ENCODE data around the gene G6PC1. TPM values are rescaled to one million over a fixed set of nuclear protein-coding genes. Genes with fewer than 3 reads are reported as not detected.

G6PC1 gene
- total RNA-seq, 1 experiment from 2014 or later: not detected

DNA sequence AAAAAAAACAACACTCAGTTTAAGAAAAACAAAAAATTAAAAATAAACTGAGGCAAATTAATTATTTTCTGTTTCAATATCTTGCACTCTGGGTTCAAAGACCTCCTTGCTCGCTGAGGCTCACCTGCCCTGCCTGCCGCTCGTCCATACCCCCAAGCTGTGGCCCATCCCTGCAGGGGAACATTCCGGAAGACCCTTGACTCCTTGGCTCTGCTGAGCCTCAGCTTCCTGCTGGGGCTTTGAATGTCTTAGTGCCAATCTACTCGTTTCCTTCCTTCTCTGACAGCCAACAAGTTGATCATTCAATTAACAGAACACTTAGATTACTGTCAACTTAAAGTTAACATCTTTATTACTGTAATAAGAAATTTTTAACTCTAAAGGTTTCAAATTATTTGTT, 24.3 kb downstream of the G6PC1 start:
- peaks cover 24% of the 10 kb centered on the region for H3K4me1 Mint-ChIP-seq
- H3K36me3 Mint-ChIP-seq: no peaks in the 10 kb centered on the region
- ATAC-seq: peak; percentile 33; the same call in 1 of the 2 replicates
- POLR2A ChIA-PET: no interaction called here
- TF ChIP-seq, protein P1, sequence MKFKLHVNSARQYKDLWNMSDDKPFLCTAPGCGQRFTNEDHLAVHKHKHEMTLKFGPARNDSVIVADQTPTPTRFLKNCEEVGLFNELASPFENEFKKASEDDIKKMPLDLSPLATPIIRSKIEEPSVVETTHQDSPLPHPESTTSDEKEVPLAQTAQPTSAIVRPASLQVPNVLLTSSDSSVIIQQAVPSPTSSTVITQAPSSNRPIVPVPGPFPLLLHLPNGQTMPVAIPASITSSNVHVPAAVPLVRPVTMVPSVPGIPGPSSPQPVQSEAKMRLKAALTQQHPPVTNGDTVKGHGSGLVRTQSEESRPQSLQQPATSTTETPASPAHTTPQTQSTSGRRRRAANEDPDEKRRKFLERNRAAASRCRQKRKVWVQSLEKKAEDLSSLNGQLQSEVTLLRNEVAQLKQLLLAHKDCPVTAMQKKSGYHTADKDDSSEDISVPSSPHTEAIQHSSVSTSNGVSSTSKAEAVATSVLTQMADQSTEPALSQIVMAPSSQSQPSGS (CRISPR knock-in tag; IDR thresholded peaks at IDR 0.05; ENCODE audit: borderline replicate concordance, low read depth): no peak
- no peak for TF ChIP-seq MXD4 (CRISPR knock-in tag; IDR thresholded peaks at IDR 0.05; ENCODE audit: borderline replicate concordance)
- TF ChIP-seq, protein P2, sequence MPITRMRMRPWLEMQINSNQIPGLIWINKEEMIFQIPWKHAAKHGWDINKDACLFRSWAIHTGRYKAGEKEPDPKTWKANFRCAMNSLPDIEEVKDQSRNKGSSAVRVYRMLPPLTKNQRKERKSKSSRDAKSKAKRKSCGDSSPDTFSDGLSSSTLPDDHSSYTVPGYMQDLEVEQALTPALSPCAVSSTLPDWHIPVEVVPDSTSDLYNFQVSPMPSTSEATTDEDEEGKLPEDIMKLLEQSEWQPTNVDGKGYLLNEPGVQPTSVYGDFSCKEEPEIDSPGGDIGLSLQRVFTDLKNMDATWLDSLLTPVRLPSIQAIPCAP (CRISPR knock-in tag; IDR thresholded peaks at IDR 0.05): no peak
- TF ChIP-seq NR2C2 (CRISPR knock-in tag; IDR thresholded peaks at IDR 0.05): no peak
- TF ChIP-seq, protein P3, sequence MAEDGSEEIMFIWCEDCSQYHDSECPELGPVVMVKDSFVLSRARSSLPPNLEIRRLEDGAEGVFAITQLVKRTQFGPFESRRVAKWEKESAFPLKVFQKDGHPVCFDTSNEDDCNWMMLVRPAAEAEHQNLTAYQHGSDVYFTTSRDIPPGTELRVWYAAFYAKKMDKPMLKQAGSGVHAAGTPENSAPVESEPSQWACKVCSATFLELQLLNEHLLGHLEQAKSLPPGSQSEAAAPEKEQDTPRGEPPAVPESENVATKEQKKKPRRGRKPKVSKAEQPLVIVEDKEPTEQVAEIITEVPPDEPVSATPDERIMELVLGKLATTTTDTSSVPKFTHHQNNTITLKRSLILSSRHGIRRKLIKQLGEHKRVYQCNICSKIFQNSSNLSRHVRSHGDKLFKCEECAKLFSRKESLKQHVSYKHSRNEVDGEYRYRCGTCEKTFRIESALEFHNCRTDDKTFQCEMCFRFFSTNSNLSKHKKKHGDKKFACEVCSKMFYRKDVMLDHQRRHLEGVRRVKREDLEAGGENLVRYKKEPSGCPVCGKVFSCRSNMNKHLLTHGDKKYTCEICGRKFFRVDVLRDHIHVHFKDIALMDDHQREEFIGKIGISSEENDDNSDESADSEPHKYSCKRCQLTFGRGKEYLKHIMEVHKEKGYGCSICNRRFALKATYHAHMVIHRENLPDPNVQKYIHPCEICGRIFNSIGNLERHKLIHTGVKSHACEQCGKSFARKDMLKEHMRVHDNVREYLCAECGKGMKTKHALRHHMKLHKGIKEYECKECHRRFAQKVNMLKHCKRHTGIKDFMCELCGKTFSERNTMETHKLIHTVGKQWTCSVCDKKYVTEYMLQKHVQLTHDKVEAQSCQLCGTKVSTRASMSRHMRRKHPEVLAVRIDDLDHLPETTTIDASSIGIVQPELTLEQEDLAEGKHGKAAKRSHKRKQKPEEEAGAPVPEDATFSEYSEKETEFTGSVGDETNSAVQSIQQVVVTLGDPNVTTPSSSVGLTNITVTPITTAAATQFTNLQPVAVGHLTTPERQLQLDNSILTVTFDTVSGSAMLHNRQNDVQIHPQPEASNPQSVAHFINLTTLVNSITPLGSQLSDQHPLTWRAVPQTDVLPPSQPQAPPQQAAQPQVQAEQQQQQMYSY (CRISPR knock-in tag; IDR thresholded peaks at IDR 0.05): no peak
- no peak for TF ChIP-seq JUN (CRISPR knock-in tag; IDR thresholded peaks at IDR 0.05)
- TF ChIP-seq, protein P4, sequence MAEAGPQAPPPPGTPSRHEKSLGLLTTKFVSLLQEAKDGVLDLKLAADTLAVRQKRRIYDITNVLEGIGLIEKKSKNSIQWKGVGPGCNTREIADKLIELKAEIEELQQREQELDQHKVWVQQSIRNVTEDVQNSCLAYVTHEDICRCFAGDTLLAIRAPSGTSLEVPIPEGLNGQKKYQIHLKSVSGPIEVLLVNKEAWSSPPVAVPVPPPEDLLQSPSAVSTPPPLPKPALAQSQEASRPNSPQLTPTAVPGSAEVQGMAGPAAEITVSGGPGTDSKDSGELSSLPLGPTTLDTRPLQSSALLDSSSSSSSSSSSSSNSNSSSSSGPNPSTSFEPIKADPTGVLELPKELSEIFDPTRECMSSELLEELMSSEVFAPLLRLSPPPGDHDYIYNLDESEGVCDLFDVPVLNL (CRISPR knock-in tag; IDR thresholded peaks at IDR 0.05; ENCODE audit: borderline replicate concordance, low read depth): no peak
- TF ChIP-seq IRF2 (CRISPR knock-in tag; IDR thresholded peaks at IDR 0.05; ENCODE audit: borderline replicate concordance, low read depth): no peak
- no peak for TF ChIP-seq CREM (CRISPR knock-in tag; IDR thresholded peaks at IDR 0.05)
- no peak for TF ChIP-seq ESRRA (CRISPR knock-in tag; IDR thresholded peaks at IDR 0.05; ENCODE audit: borderline replicate concordance)
- no peak for TF ChIP-seq ZNF138 (CRISPR knock-in tag; conservative IDR thresholded peaks at IDR 0.05)
- no peak for TF ChIP-seq GRHL2 (CRISPR knock-in tag; IDR thresholded peaks at IDR 0.05; ENCODE audit: insufficient replicate concordance, severe bottlenecking)
- TF ChIP-seq FOXJ3 (CRISPR knock-in tag; IDR thresholded peaks at IDR 0.05; ENCODE audit: borderline replicate concordance): no peak
- TF ChIP-seq GABPB1 (CRISPR knock-in tag; IDR thresholded peaks at IDR 0.05): no peak
- no peak for TF ChIP-seq ZNF121 (CRISPR knock-in tag; IDR thresholded peaks at IDR 0.05)
- TF ChIP-seq NR3C1 (CRISPR knock-in tag; conservative IDR thresholded peaks at IDR 0.05; ENCODE audit: low read depth): no peak
- peak overlapping the region; percentile 82 for H3K27ac Mint-ChIP-seq
- no peak overlapping the region for H3K4me3 Mint-ChIP-seq
- no peaks in the 10 kb centered on the region for H3K27me3 Mint-ChIP-seq (ENCODE audit: low read depth)
- CTCF ChIA-PET: interaction anchor here (0.6 to 1.4 kb wide), 3 partner anchors 13 to 161 kb away, joined by 3 to 4 read pairs (median 4); no protein-coding TSS in a partner anchor
- peak; percentile 23 for DNase-seq (ENCODE audit: low spot score)
- no peaks in the 10 kb centered on the region for H3K9me3 Mint-ChIP-seq

DNA sequence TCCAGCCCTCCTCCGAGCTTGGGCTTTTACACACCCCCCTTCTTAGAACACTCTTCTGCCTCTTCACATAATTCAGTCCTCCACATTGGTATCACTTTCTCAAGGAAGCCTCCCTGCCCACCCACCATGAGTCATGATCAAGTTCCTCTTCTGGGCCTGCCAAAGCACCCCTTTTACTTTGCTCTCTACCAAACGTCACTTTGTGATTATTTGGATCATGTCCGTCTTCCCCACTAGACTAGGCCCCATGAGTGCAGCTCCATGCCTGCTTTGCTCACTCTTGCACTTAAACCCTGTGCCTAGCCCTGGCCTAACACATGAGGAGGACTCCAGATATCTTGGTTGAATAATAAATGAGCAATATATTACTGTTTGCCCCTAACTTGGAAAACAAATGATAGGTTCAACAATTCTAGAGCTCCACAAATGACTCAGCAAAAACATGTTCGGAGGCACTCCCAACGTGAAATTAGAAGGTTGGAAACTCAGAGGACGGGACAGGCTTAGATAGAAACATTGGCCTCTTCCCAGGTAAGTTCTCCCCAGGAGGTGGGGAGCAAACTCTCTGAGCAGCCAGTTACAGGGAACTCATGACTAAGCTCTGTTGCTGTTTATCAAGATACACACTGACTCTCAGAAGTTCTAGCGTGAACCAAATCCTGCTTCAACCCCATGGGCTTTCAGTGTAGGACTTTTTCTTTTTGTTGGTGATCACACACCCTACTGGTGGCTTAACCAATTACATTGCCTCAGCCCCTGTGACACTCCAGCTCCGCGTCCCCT, 28.3 kb downstream of the G6PC1 start:
- CTCF ChIA-PET: interaction anchor here (0.6 to 3.5 kb wide), 33 partner anchors 9 to 736 kb away, joined by 3 to 52 read pairs (median 6); partner anchors contain the start of genes AOC2, AOC3, BECN1 and CCR10
- POLR2A ChIA-PET: interaction anchor here (0.5 to 1.5 kb wide), 4 partner anchors 49 to 190 kb away, joined by 3 to 4 read pairs (median 4); partner anchors contain the start of gene BECN1

More for the DNA sequence above, 28.3 kb downstream of the G6PC1 start:
- Mint-ChIP-seq H3K27ac (peak overlapping the region; percentile 72), H3K9me3 (no peaks in the 10 kb centered on the region), H3K4me3 (no peak overlapping the region), H3K27me3 (ENCODE audit: low read depth) (no peaks in the 10 kb centered on the region), H3K4me1 (peaks cover 14% of the 10 kb centered on the region), H3K36me3 (no peaks in the 10 kb centered on the region)
- TF ChIP-seq CBFB (CRISPR knock-in tag; IDR thresholded peaks at IDR 0.05; ENCODE audit: low read depth): no peak
- TF ChIP-seq GABPB1 (CRISPR knock-in tag; IDR thresholded peaks at IDR 0.05): 0 out of 2 replicates have a peak, but pooled peaks have one; percentile 16
- TF ChIP-seq, protein P5, sequence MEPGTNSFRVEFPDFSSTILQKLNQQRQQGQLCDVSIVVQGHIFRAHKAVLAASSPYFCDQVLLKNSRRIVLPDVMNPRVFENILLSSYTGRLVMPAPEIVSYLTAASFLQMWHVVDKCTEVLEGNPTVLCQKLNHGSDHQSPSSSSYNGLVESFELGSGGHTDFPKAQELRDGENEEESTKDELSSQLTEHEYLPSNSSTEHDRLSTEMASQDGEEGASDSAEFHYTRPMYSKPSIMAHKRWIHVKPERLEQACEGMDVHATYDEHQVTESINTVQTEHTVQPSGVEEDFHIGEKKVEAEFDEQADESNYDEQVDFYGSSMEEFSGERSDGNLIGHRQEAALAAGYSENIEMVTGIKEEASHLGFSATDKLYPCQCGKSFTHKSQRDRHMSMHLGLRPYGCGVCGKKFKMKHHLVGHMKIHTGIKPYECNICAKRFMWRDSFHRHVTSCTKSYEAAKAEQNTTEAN (CRISPR knock-in tag; IDR thresholded peaks at IDR 0.05): no peak
- TF ChIP-seq, protein P6, sequence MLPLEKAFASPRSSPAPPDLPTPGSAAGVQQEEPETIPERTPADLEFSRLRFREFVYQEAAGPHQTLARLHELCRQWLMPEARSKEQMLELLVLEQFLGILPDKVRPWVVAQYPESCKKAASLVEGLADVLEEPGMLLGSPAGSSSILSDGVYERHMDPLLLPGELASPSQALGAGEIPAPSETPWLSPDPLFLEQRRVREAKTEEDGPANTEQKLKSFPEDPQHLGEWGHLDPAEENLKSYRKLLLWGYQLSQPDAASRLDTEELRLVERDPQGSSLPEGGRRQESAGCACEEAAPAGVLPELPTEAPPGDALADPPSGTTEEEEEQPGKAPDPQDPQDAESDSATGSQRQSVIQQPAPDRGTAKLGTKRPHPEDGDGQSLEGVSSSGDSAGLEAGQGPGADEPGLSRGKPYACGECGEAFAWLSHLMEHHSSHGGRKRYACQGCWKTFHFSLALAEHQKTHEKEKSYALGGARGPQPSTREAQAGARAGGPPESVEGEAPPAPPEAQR (CRISPR knock-in tag; IDR thresholded peaks at IDR 0.05): no peak
- no peak for TF ChIP-seq NFATC4 (CRISPR knock-in tag; IDR thresholded peaks at IDR 0.05)
- TF ChIP-seq, protein P7, sequence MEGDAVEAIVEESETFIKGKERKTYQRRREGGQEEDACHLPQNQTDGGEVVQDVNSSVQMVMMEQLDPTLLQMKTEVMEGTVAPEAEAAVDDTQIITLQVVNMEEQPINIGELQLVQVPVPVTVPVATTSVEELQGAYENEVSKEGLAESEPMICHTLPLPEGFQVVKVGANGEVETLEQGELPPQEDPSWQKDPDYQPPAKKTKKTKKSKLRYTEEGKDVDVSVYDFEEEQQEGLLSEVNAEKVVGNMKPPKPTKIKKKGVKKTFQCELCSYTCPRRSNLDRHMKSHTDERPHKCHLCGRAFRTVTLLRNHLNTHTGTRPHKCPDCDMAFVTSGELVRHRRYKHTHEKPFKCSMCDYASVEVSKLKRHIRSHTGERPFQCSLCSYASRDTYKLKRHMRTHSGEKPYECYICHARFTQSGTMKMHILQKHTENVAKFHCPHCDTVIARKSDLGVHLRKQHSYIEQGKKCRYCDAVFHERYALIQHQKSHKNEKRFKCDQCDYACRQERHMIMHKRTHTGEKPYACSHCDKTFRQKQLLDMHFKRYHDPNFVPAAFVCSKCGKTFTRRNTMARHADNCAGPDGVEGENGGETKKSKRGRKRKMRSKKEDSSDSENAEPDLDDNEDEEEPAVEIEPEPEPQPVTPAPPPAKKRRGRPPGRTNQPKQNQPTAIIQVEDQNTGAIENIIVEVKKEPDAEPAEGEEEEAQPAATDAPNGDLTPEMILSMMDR (IDR thresholded peaks at IDR 0.05): peak; percentile 45
- TF ChIP-seq NFE2L1 (CRISPR knock-in tag; IDR thresholded peaks at IDR 0.05): peak; percentile 63
- peak; percentile 32 for DNase-seq (ENCODE audit: low spot score)
- peak; percentile 97 for ATAC-seq
